DOHH2 (cell line): Measurements from ENCODE around the gene PRDM2.

Experiments
- H3F3A ChIP-seq: fragments of 200-600 bp; sonication (generic), shearing (Covaris generic); 2 replicates; pipeline ENCODE4 v1.6.0; 2016; ENCODE audit warnings: antibody characterized with exemption, mild to moderate bottlenecking; ENCODE audit not compliant: control insufficient read depth, insufficient read depth
- H3K27ac ChIP-seq: fragments of 200-600 bp; sonication (generic); 2 replicates; pipeline ENCODE4 v1.5.1; 2014; ENCODE audit warnings: low read depth, mild to moderate bottlenecking, low read length, moderate library complexity
- H3K27me3 ChIP-seq: fragments of 200-600 bp; sonication (generic); 2 replicates; pipeline ENCODE4 v1.6.1; 2014; ENCODE audit warnings: mild to moderate bottlenecking, low read length, mixed read lengths; ENCODE audit not compliant: control insufficient read depth
- H3K36me3 ChIP-seq: fragments of 200-600 bp; sonication (generic); 2 replicates; pipeline ENCODE4 v1.6.1; 2014; ENCODE audit warnings: mild to moderate bottlenecking, low read length, moderate library complexity, mixed read lengths; ENCODE audit not compliant: control insufficient read depth
- H3K4me1 ChIP-seq: fragments of 200-600 bp; sonication (generic); 2 replicates; pipeline ENCODE4 v1.6.1; 2014; ENCODE audit warnings: mild to moderate bottlenecking, low read length, mixed read lengths; ENCODE audit not compliant: control insufficient read depth
- H3K4me2 ChIP-seq: fragments of 200-600 bp; sonication (generic); 2 replicates; pipeline ENCODE4 v1.6.0; 2014; ENCODE audit warnings: mild to moderate bottlenecking, low read length, moderate library complexity
- H3K4me3 ChIP-seq: fragments of 200-600 bp; sonication (generic); 2 replicates; pipeline ENCODE4 v1.5.1; 2014; ENCODE audit warnings: mild to moderate bottlenecking, low read length, mixed read lengths
- H3K79me2 ChIP-seq: fragments of 200-600 bp; sonication (generic); 2 replicates; pipeline ENCODE4 v1.6.1; 2014; ENCODE audit warnings: mild to moderate bottlenecking, low read length, mixed read lengths; ENCODE audit not compliant: control insufficient read depth
- H3K9me2 ChIP-seq: fragments of 200-600 bp; sonication (generic); replicated peaks from 2 replicates; pipeline ENCODE4 v1.6.1; 2014; ENCODE audit warnings: mild to moderate bottlenecking, low read length, mixed read lengths; ENCODE audit not compliant: control insufficient read depth
- H3K9me3 ChIP-seq: fragments of 200-600 bp; sonication (generic); 2 replicates; pipeline ENCODE4 v1.6.1; 2014; ENCODE audit warnings: antibody characterized with exemption, low read length, mixed read lengths; ENCODE audit not compliant: control insufficient read depth, insufficient read depth
- H4K20me1 ChIP-seq: fragments of 200-600 bp; sonication (generic); 2 replicates; pipeline ENCODE4 v1.6.0; 2014; ENCODE audit warnings: low read depth, mild to moderate bottlenecking, antibody characterized with exemption, low read length, moderate library complexity; ENCODE audit not compliant: control insufficient read depth, insufficient read depth
- CTCF ChIP-seq: fragments of 200-600 bp; sonication (generic); IDR thresholded peaks from one replicate; pipeline ENCODE4 v1.5.1; 2014; ENCODE audit warnings: antibody characterized with exemption, mild to moderate bottlenecking, low read depth, low read length; ENCODE audit not compliant: poor library complexity, severe bottlenecking
- EZH2phosphoT487 ChIP-seq: fragments of 200-600 bp; sonication (generic); IDR thresholded peaks from 2 replicates; pipeline ENCODE4 v1.6.1; 2017; ENCODE audit warnings: borderline replicate concordance, mild to moderate bottlenecking, antibody characterized with exemption, low read length, moderate library complexity, mixed read lengths

Gene PRDM2

GRCh38 chr1:13805431-13805830 lies 105.4 kb downstream of the PRDM2 start:
- Histone ChIP-seq H3K4me1 (peaks cover 57% of the 10 kb centered on the region), H3K4me3 (no peak overlapping the region), H4K20me1 (no peaks in the 10 kb centered on the region; the same call in 1 of the 2 replicates), H3F3A (no peaks in the 10 kb centered on the region), H3K36me3 (no peaks in the 10 kb centered on the region), H3K9me2 (no peaks in the 10 kb centered on the region), H3K9me3 (no peaks in the 10 kb centered on the region), H3K79me2 (peaks cover 3% of the 10 kb centered on the region; the same call in 1 of the 2 replicates), H3K27ac (no peak overlapping the region), H3K27me3 (no peaks in the 10 kb centered on the region), H3K4me2 (no peak overlapping the region)
- TF ChIP-seq EZH2phosphoT487 (no peak), CTCF (no peak)

GRCh38 chr1:13806108-13806507 lies 106.1 kb downstream of the PRDM2 start:
- H3K4me2 ChIP-seq: no peak overlapping the region
- peaks cover 54% of the 10 kb centered on the region for H3K4me1 ChIP-seq
- no peaks in the 10 kb centered on the region for H3K27me3 ChIP-seq
- no peaks in the 10 kb centered on the region; the same call in 1 of the 2 replicates for H4K20me1 ChIP-seq
- no peaks in the 10 kb centered on the region for H3K9me3 ChIP-seq
- H3K79me2 ChIP-seq: peaks cover 3% of the 10 kb centered on the region; the same call in 1 of the 2 replicates
- no peak overlapping the region for H3K27ac ChIP-seq
- no peaks in the 10 kb centered on the region for H3K36me3 ChIP-seq
- H3F3A ChIP-seq: no peaks in the 10 kb centered on the region
- H3K9me2 ChIP-seq: no peaks in the 10 kb centered on the region
- H3K4me3 ChIP-seq: no peak overlapping the region
- TF ChIP-seq EZH2phosphoT487 (no peak), CTCF (no peak)

- no peaks in the 10 kb centered on the region for H4K20me1 ChIP-seq
- peaks cover 3% of the 10 kb centered on the region; the same call in 1 of the 2 replicates for H3K79me2 ChIP-seq
- H3F3A ChIP-seq: no peaks in the 10 kb centered on the region
- H3K4me2 ChIP-seq: peak overlapping the region; percentile 54
- H3K36me3 ChIP-seq: no peaks in the 10 kb centered on the region
- H3K4me1 ChIP-seq: peaks cover 49% of the 10 kb centered on the region
- no peaks in the 10 kb centered on the region for H3K27me3 ChIP-seq
- H3K4me3 ChIP-seq: peak overlapping the region; percentile 15; the same call in 1 of the 2 replicates
- no peaks in the 10 kb centered on the region for H3K9me2 ChIP-seq
- TF ChIP-seq EZH2phosphoT487 (no peak), CTCF (peak; percentile 89)
- H3K27ac ChIP-seq: no peak overlapping the region
- H3K9me3 ChIP-seq: no peaks in the 10 kb centered on the region
Observed at GRCh38 chr1:13807209-13807608, 107.2 kb downstream of the PRDM2 start.
